GM19240 (cell line): Measurements from ENCODE around the gene C16orf78.

Experiments
- DNase-seq: peaks from one replicate; pipeline ENCODE4 v3.0.0; 2011; ENCODE audit warnings: low spot score; ENCODE audit not compliant: insufficient read length

C16orf78 gene

GRCh38 chr16:49428808-49429207, 55.2 kb downstream of the C16orf78 start:
- no peak for DNase-seq

DNA sequence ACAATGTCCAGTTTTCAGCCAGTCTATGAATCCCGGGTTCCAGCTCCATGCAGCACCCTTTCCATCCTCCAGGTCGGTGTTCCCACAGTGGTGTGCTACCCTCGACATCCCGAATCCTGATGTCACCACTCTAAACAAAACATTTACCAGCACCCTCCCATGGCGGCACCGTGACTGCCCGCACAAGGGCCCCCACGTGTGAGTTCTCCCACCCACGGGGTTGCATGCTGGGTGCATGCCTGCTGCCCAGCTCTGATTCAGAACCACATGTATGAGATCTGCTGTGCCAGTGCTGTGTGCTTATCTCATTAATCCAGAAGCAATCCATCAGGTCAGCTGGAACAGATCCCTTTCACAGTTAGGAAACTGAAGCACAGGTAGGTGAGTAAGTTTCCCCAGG, 57.4 kb downstream of the C16orf78 start:
- DNase-seq = no peak

- no peak for DNase-seq
These were observed 58.1 kb downstream of the C16orf78 start for GRCh38 chr16:49431591-49432290.

DNA sequence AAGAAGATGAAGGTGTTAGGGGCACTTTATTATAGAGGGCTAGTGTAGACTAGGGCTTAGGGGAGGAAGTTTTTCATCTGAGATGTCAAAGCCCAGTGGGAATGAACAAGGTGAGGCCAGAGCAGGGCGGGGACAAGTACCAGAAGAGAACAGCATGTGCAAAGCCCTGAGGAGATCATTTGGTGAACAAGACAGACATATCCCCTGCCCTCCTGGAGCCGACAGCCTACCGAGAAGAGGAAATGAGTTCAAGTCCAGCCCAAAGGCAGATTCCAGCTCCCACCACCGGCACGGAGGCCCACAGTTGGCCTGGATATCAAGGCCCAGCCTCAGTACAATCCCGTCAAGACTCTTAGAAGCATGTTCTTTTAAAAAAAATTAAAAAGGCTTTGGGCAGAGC, 61.1 kb downstream of the C16orf78 start:
- no peak for DNase-seq

DNA sequence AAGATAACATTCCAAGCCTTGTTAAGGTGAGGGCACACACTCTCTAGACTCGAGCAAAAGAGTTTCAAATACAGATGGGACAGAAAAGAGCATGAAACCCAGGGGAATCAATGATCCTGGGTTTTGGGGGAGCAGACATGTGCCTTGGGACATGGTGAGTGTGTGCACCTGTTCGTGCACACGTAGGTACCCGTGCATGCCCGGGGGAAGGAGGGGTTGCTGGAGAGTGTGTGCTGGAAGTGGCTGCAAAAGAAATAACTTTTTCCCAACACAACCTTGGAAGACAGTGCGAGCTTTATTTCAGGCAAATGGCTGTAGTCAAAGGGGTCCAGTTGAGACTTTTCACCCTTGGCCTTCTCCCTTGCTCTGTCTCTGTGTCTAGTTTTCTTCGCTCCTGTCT, 62.6 kb downstream of the C16orf78 start:
- DNase-seq = no peak

DNA sequence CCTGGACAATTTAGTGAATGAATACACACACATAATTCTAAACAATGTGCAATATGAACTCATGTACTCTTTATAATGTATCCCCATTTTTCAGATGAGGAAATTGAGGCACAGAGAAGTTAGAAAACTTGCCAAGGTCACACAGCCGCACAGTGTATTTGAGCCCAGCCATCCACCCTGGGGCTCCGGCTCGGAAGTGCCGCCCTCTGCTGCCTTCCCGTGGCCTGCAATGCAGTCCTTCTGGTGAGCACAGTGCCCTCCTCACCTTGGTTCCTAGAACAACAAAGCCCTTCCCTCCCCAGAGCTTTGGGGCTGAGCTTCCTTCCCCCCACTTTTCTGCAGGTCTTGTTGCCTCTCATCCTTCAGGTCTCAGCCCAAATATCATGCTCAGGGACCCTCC, 63.7 kb downstream of the C16orf78 start:
- no peak for DNase-seq

GRCh38 chr16:49439050-49439449, 65.4 kb downstream of the C16orf78 start:
- no peak for DNase-seq

- no peak for DNase-seq
These were observed 66.1 kb downstream of the C16orf78 start for GRCh38 chr16:49439676-49440075.

- no peak for DNase-seq
These were observed 66.8 kb downstream of the C16orf78 start for GRCh38 chr16:49440156-49441065.

DNA sequence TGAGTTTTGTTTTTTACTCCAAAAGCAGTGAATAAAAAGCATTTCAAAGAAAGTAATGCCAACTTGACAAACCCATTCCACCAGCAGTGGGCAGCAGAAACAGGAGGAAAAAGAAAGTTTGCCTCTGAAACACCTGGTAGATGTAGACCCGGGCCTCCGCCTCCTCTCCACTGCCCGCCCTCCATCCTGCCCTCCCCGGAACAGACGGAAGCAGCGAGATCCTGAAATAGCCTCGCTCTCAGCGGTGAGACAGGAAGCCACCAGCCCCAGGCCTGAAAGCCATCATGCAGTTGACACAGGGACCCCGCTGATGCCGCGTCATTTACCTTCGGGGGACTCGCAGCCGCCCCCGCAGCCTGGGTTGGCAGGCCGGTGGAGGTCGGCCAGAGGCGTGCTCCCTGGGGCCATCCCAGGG, 67.8 kb downstream of the C16orf78 start:
- DNase-seq = peak; percentile 57

DNA sequence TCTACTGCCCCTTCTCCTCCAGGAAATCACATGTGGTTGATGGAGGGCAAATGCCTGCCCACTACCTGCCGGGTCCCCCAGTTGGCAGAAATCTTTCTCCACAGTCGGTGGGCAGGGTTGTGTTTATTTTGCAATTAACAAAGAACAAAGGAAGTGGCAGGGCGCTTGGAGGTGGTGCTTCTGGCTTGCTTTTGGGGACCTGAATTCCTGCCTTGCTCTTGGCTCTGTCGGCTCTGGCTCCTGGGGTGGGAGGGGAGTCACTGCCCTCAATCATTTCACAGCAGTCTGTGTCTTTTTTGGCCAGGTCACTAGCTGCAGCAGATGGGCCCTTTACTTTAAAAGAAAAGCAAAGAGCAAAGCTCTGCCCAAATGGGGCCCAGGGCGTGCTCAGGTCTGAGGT, 69.2 kb downstream of the C16orf78 start:
- no peak for DNase-seq

GRCh38 chr16:49443576-49443975, 70.0 kb downstream of the C16orf78 start:
- DNase-seq = no peak

GRCh38 chr16:49446805-49447204, 73.2 kb downstream of the C16orf78 start:
- DNase-seq = no peak
